H1 (cell line): ENCODE data around the gene TFCP2L1. TPM values are rescaled to one million over a fixed set of nuclear protein-coding genes. Genes with fewer than 3 reads are reported as not detected.

Experiments used
- ATF3 ChIP-seq: IDR thresholded peaks from 2 replicates; pipeline ENCODE4 v1.6.1; 2011; ENCODE audit warnings: low read depth, mild to moderate bottlenecking, low read length; ENCODE audit not compliant: insufficient read depth
- BACH1 ChIP-seq: IDR thresholded peaks from 2 replicates; pipeline ENCODE4 v1.6.1; 2012; ENCODE audit warnings: low read length, improper control_type of control experiment
- CHD1 ChIP-seq: IDR thresholded peaks from 2 replicates; pipeline ENCODE4 v1.6.1; 2012; ENCODE audit warnings: low read depth, low read length, improper control_type of control experiment
- CHD7 ChIP-seq: fragments of 300-600 bp; sonication (generic); IDR thresholded peaks from 2 replicates; pipeline ENCODE4 v1.7.1; 2012; ENCODE audit warnings: low read length, moderate library complexity, mild to moderate bottlenecking, inconsistent platforms; ENCODE audit not compliant: insufficient replicate concordance
- KDM4A ChIP-seq: IDR thresholded peaks from one replicate; pipeline ENCODE4 v1.7.1; 2012; ENCODE audit warnings: low read depth, mild to moderate bottlenecking, moderate library complexity, low read length, inconsistent platforms; ENCODE audit not compliant: severe bottlenecking
- MAFK ChIP-seq: IDR thresholded peaks from 2 replicates; pipeline ENCODE4 v1.6.1; 2012; ENCODE audit warnings: low read depth, mild to moderate bottlenecking, improper control_type of control experiment, low read length
- NANOG ChIP-seq: IDR thresholded peaks from 2 replicates; pipeline ENCODE4 v1.6.1; 2011; ENCODE audit warnings: low read length, low read depth, mild to moderate bottlenecking, inconsistent platforms; ENCODE audit not compliant: insufficient read depth, poor library complexity, severe bottlenecking
- SAP30 ChIP-seq: fragments of 300-600 bp; sonication (generic); IDR thresholded peaks from 2 replicates; pipeline ENCODE4 v1.7.1; 2012; ENCODE audit warnings: low read length, moderate library complexity, mild to moderate bottlenecking, inconsistent platforms; ENCODE audit not compliant: insufficient read depth, insufficient replicate concordance
- SP1 ChIP-seq: IDR thresholded peaks from 2 replicates; pipeline ENCODE4 v1.6.1; 2011; ENCODE audit warnings: low read depth, low read length
- USF2 ChIP-seq: IDR thresholded peaks from 2 replicates; pipeline ENCODE4 v1.6.1; 2011; ENCODE audit warnings: low read length, improper control_type of control experiment
- polyA plus RNA-seq, 7 experiments: library from polyadenylated mRNA; depleted of rRNA in 3 of 7; stranded (reverse) in 5 of 7; unstranded in 2 of 7; fragments of >200 nt in 5 of 7; fragments of 200-250 nt in 2 of 7; gene quantifications; 1 replicate in 5 of 7; 2 replicates in 1 of 7; 4 replicates in 1 of 7; pipeline versions ENCODE4 v1.2.1 to v1.2.3, GENCODE V29; 2011 to 2013; ENCODE audit warnings: missing spikeins in 2 of 7, mixed read lengths in 2 of 7
- total RNA-seq: library from RNA; stranded (reverse); fragmentation: NEBNext Ultra II Directional; extraction: Animal tissue kit (Norgen Biotek cat#: 25700); gene quantifications from 2 replicates; pipeline ENCODE4 v1.2.1, GENCODE V29; 2021

The TFCP2L1 gene
- total and polyA plus RNA-seq, 2 of the 8 experiments (the other 6 are each of a cell fraction or from before 2014, with no cell fraction given): 1.5 to 3.8 TPM

GRCh38 chr2:121234791-121235190 lies 50.2 kb downstream of the TFCP2L1 start (continued):
- TF ChIP-seq CHD7 (no peak), USF2 (no peak), SP1 (no peak), SAP30 (no peak), CHD1 (no peak), NANOG (no peak), MAFK (no peak), ATF3 (no peak), BACH1 (no peak), KDM4A (no peak)
